Measurements from ENCODE around the gene NFYC.
A peak's percentile ranks its signal among the peaks of the same experiment; 100 is the strongest.

The NFYC gene

DNA sequence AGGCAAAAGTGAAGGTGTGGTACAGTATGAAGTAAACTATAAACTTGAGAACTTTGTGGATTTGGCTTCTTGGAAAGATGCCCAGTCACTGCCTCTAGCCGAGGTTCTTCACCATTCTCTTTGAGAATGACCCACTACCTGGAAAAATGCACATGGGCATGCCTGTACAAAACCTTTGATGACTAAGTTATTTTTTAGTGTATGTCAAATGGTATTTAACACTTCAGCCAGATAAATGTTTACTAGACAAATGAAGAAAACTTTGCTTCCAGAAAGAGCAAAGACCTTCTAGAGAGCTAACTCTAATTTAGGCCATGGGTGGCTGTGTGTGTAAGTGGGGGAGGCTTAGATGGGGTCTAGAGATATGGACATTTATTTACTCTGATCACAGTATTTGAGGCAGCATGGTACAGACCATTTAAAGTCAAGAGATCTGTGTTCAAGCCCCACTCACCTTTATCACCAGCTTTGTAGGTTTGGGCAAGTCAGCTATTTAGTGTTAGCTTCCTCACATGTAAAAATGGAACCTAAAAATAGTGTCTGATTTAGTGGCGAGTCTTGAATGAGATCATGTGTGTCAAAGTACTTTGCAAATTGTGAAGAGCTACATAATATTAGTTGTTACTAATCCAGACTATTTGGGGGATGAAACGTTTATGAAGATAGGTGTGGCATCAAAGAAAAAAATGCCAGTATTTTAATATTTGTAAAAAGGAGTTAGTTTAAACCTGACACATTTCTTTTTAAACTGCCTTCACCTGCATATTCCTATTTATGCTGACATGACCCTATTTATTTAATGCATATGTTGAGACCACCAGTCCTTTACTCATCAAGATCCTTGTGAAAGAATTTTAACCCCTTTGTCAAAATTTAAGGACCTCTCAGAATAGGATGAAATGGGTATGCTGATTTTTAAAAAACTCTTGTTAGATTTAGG, 20.2 kb downstream of the NFYC start:
- H3K9me3 ChIP-seq (ENCODE audit: insufficient read depth, low read depth, low read length) = no peaks in the 10 kb centered on the region
- no peak overlapping the region for H2AFZ ChIP-seq (ENCODE audit: low read length)
- H3K4me1 ChIP-seq (ENCODE audit: insufficient read depth, low read length, poor library complexity, severe bottlenecking) = peaks cover 55% of the 10 kb centered on the region
- peaks cover 22% of the 10 kb centered on the region for H4K20me1 ChIP-seq (ENCODE audit: insufficient read depth, low read length, poor library complexity, severe bottlenecking)
- no peaks in the 10 kb centered on the region for H3K9me2 ChIP-seq (replicated peaks; ENCODE audit: low read depth, low read length)
- peak overlapping the region; percentile 80 for H3K9ac ChIP-seq (ENCODE audit: low read depth, low read length, poor library complexity, severe bottlenecking)
- H3K79me2 ChIP-seq (ENCODE audit: insufficient read depth, low read length) = peaks cover 95% of the 10 kb centered on the region
- no peak for TF ChIP-seq EZH2phosphoT487 (IDR thresholded peaks at IDR 0.05; ENCODE audit: borderline replicate concordance)
- TF ChIP-seq, protein P1, sequence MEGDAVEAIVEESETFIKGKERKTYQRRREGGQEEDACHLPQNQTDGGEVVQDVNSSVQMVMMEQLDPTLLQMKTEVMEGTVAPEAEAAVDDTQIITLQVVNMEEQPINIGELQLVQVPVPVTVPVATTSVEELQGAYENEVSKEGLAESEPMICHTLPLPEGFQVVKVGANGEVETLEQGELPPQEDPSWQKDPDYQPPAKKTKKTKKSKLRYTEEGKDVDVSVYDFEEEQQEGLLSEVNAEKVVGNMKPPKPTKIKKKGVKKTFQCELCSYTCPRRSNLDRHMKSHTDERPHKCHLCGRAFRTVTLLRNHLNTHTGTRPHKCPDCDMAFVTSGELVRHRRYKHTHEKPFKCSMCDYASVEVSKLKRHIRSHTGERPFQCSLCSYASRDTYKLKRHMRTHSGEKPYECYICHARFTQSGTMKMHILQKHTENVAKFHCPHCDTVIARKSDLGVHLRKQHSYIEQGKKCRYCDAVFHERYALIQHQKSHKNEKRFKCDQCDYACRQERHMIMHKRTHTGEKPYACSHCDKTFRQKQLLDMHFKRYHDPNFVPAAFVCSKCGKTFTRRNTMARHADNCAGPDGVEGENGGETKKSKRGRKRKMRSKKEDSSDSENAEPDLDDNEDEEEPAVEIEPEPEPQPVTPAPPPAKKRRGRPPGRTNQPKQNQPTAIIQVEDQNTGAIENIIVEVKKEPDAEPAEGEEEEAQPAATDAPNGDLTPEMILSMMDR (conservative IDR thresholded peaks at IDR 0.05; ENCODE audit: low read length) = no peak
- no peaks in the 10 kb centered on the region; the same call in 1 of the 2 replicates for H3K36me3 ChIP-seq (ENCODE audit: insufficient read depth, low read length)
- H3F3A ChIP-seq (ENCODE audit: low read depth) = 0 out of 2 replicates have a peak, but pooled peaks cover 5% of the 10 kb centered on the region
- peak overlapping the region; percentile 92 for H3K4me2 ChIP-seq (ENCODE audit: low read depth, low read length, poor library complexity, severe bottlenecking)
- H3K4me3 ChIP-seq (ENCODE audit: low read length, poor library complexity, severe bottlenecking) = peak overlapping the region; percentile 81
- no peaks in the 10 kb centered on the region for H3K27me3 ChIP-seq (ENCODE audit: insufficient read depth, low read length, poor library complexity, severe bottlenecking)

- H4K20me1 ChIP-seq (ENCODE audit: insufficient read depth, low read length, poor library complexity, severe bottlenecking) = peaks cover 22% of the 10 kb centered on the region
- H3K4me1 ChIP-seq (ENCODE audit: insufficient read depth, low read length, poor library complexity, severe bottlenecking) = peaks cover 55% of the 10 kb centered on the region
Measured at GRCh38 chr1:40712405-40712944, 21.0 kb downstream of the NFYC start.

DNA sequence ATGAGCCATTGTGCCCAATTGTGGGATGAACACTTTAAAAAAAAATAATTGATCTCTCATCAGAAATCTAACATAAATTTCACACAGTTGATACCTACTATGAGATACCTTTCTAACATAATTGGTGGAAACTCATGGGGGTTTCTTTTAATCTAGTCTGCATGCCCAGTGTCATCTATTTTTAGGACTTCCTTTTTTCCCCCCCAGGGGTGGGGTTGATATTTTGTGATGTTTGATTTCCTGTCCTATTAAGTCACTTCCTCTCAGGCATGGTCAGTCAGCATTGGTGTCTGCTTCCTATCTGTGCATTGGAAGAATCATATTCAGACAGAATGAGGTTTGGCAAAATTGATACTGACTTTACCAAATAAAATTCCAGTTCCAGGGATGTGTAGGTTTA, 21.5 kb downstream of the NFYC start:
- Histone ChIP-seq H3F3A (ENCODE audit: low read depth) (0 out of 2 replicates have a peak, but pooled peaks cover 5% of the 10 kb centered on the region), H2AFZ (ENCODE audit: low read length) (no peak overlapping the region), H4K20me1 (ENCODE audit: insufficient read depth, low read length, poor library complexity, severe bottlenecking) (peaks cover 22% of the 10 kb centered on the region), H3K36me3 (ENCODE audit: insufficient read depth, low read length) (no peaks in the 10 kb centered on the region; the same call in 1 of the 2 replicates), H3K27me3 (ENCODE audit: insufficient read depth, low read length, poor library complexity, severe bottlenecking) (no peaks in the 10 kb centered on the region), H3K79me2 (ENCODE audit: insufficient read depth, low read length) (peaks cover 96% of the 10 kb centered on the region), H3K4me3 (ENCODE audit: low read length, poor library complexity, severe bottlenecking) (peak overlapping the region; percentile 58), H3K9me2 (replicated peaks; ENCODE audit: low read depth, low read length) (no peaks in the 10 kb centered on the region), H3K4me1 (ENCODE audit: insufficient read depth, low read length, poor library complexity, severe bottlenecking) (peaks cover 55% of the 10 kb centered on the region), H3K9ac (ENCODE audit: low read depth, low read length, poor library complexity, severe bottlenecking) (peak overlapping the region; percentile 56), H3K4me2 (ENCODE audit: low read depth, low read length, poor library complexity, severe bottlenecking) (peak overlapping the region; percentile 77), H3K9me3 (ENCODE audit: insufficient read depth, low read depth, low read length) (no peaks in the 10 kb centered on the region)
- TF ChIP-seq EZH2phosphoT487 (IDR thresholded peaks at IDR 0.05; ENCODE audit: borderline replicate concordance) = no peak
- TF ChIP-seq, protein P1 (conservative IDR thresholded peaks at IDR 0.05; ENCODE audit: low read length) = no peak

More at GRCh38 chr1:40712405-40712944, 21.0 kb downstream of the NFYC start:
- H3K9me3 ChIP-seq (ENCODE audit: insufficient read depth, low read depth, low read length) = no peaks in the 10 kb centered on the region
- H2AFZ ChIP-seq (ENCODE audit: low read length) = no peak overlapping the region
- peaks cover 96% of the 10 kb centered on the region for H3K79me2 ChIP-seq (ENCODE audit: insufficient read depth, low read length)
- H3K9ac ChIP-seq (ENCODE audit: low read depth, low read length, poor library complexity, severe bottlenecking) = peak overlapping the region; percentile 80
- peak overlapping the region; percentile 81 for H3K4me3 ChIP-seq (ENCODE audit: low read length, poor library complexity, severe bottlenecking)
- H3K27me3 ChIP-seq (ENCODE audit: insufficient read depth, low read length, poor library complexity, severe bottlenecking) = no peaks in the 10 kb centered on the region
- no peak for TF ChIP-seq EZH2phosphoT487 (IDR thresholded peaks at IDR 0.05; ENCODE audit: borderline replicate concordance)
- TF ChIP-seq, protein P1 (conservative IDR thresholded peaks at IDR 0.05; ENCODE audit: low read length) = no peak
- H3K36me3 ChIP-seq (ENCODE audit: insufficient read depth, low read length) = no peaks in the 10 kb centered on the region; the same call in 1 of the 2 replicates
- H3K9me2 ChIP-seq (replicated peaks; ENCODE audit: low read depth, low read length) = no peaks in the 10 kb centered on the region
- H3F3A ChIP-seq (ENCODE audit: low read depth) = 0 out of 2 replicates have a peak, but pooled peaks cover 5% of the 10 kb centered on the region
- peak overlapping the region; percentile 92 for H3K4me2 ChIP-seq (ENCODE audit: low read depth, low read length, poor library complexity, severe bottlenecking)
